ENCODE results near the gene BCAR3. TPM values are rescaled to one million over a fixed set of nuclear protein-coding genes. Genes with fewer than 3 reads are reported as not detected.
"Not testable (repeated sequence)": the region's sequence is repeated elsewhere in the genome, so short reads cannot be mapped to it uniquely, and the experiment has no call there.

The BCAR3 gene
- total RNA-seq, 1 donor from 2014 or later, result 0.61 TPM

GRCh38 chr1:93574511-93574910 lies 107.1 kb downstream of the BCAR3 start:
- H3K27ac Mint-ChIP-seq, result no peak overlapping the region
- intact Hi-C loops (cut with micrococcal nuclease), result no loop called here
- H3K36me3 Mint-ChIP-seq (ENCODE audit: low read depth), result no peaks in the 10 kb centered on the region
- no peaks in the 10 kb centered on the region for H3K4me1 Mint-ChIP-seq
- H3K9me3 Mint-ChIP-seq, result no peaks in the 10 kb centered on the region
- no peak overlapping the region for H3K4me3 Mint-ChIP-seq
- H3K27me3 Mint-ChIP-seq, result no peaks in the 10 kb centered on the region
- no peak for DNase-seq

- H3K27ac Mint-ChIP-seq, result no peak overlapping the region
- H3K4me1 Mint-ChIP-seq, result no peaks in the 10 kb centered on the region
- H3K36me3 Mint-ChIP-seq (ENCODE audit: low read depth), result no peaks in the 10 kb centered on the region
- H3K4me3 Mint-ChIP-seq, result no peak overlapping the region
- DNase-seq, result no peak
- intact Hi-C loops (cut with micrococcal nuclease), result no loop called here
- no peaks in the 10 kb centered on the region for H3K27me3 Mint-ChIP-seq
- no peaks in the 10 kb centered on the region for H3K9me3 Mint-ChIP-seq
These were observed 107.6 kb downstream of the BCAR3 start for GRCh38 chr1:93573940-93574469.

DNA sequence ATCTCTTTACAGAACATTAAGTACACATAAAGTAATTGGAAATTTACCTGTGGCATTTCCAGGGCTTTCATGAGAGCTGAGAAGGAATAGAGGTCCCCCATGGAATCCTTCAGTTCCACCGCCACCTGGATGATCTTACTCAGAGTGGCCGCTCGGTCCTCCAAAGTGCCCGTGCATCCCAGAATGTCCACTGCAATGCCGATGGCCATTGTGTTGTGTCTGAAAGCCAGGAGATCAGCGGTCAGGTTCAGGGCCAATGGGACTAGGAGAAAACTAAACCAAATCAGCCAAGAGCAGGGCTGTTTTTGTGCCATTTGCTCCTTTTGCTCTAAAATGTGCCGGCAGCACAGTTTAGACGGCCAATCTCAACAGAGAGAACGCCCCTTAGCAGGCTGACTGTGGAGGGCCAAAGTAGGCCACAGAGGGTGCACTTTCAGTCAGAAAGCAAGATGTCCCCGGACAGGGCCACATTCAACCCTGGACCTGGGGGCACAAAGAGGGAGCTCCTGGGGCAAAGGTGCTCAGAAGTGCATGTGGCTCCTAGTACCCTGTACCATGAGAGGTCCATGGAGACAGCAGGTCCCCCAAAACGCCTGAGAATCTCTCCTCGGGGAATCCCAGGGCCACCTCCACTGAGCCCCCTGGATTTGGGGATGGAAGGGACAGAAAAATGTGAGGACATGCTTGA lies 109.9 kb downstream of the BCAR3 start:
- no peak for DNase-seq
- Mint-ChIP-seq H3K36me3 (ENCODE audit: low read depth) (no peaks in the 10 kb centered on the region), H3K4me1 (no peaks in the 10 kb centered on the region), H3K9me3 (no peaks in the 10 kb centered on the region), H3K27me3 (no peaks in the 10 kb centered on the region), H3K27ac (no peak overlapping the region), H3K4me3 (no peak overlapping the region)
- intact Hi-C loops (cut with micrococcal nuclease), result no loop called here

DNA sequence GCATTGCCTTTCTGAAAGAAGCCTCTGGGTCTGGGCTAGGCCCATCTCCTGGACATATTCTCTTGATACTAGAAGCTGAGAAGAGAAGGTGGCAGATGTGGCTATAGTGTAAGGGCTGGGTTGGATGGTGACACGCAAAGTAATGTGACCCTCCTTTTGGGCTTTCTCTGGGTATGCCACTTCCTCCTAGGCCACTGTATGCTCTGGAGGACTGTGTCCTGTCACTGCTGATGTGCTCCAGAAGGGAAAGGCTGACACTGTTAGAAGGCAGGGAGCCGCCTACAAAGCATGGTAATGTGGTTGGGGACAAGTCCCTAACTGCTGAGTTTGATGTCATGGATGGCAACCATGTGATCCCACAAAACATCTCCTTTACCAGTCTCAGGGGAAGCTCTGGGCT lies 112.1 kb downstream of the BCAR3 start:
- Mint-ChIP-seq H3K27ac (no peak overlapping the region), H3K4me3 (no peak overlapping the region)

DNA sequence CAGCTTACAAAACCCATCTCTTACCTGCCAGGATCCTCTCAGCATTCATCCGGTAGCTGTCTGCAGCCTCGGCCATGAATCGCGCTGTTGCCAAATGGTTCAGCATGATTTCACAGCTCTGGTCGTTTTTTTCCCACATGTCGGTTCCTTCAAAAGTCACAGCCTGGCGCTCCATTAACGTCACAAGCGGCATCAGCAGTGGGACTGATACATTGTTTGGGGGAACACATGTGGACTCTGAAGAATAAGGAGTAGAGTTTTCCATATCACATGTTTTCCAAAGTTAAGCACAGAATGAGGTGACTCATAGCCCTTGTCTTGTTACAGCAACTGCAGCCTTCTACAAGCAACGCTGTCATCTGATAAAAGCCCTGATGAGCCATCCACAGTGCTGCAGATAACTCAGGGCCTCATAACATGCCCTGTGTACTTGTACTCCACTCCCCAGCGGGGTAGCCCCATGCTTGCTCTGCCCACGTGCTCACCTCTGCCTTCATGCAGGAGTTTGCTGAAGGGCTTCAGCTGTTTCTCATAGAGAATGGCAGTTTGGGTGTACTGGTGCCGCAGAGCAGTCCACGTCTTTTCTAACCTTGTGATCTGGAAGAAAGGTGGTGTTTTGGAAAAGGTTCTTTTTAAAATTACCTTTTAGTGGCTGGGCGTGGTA lies 114.2 kb downstream of the BCAR3 start:
- intact Hi-C loops (cut with micrococcal nuclease), result no loop called here
- DNase-seq, result no peak
- Mint-ChIP-seq H3K9me3 (no peaks in the 10 kb centered on the region), H3K27me3 (peaks cover 2% of the 10 kb centered on the region), H3K4me1 (no peaks in the 10 kb centered on the region), H3K4me3 (no peak overlapping the region), H3K36me3 (ENCODE audit: low read depth) (no peaks in the 10 kb centered on the region), H3K27ac (peak overlapping the region; percentile 34)

More for the DNA sequence above, 112.1 kb downstream of the BCAR3 start:
- no peaks in the 10 kb centered on the region for H3K36me3 Mint-ChIP-seq (ENCODE audit: low read depth)
- intact Hi-C loops (cut with micrococcal nuclease), result no loop called here
- H3K4me1 Mint-ChIP-seq, result no peaks in the 10 kb centered on the region
- H3K9me3 Mint-ChIP-seq, result no peaks in the 10 kb centered on the region
- no peak for DNase-seq
- peaks cover 2% of the 10 kb centered on the region for H3K27me3 Mint-ChIP-seq

DNA sequence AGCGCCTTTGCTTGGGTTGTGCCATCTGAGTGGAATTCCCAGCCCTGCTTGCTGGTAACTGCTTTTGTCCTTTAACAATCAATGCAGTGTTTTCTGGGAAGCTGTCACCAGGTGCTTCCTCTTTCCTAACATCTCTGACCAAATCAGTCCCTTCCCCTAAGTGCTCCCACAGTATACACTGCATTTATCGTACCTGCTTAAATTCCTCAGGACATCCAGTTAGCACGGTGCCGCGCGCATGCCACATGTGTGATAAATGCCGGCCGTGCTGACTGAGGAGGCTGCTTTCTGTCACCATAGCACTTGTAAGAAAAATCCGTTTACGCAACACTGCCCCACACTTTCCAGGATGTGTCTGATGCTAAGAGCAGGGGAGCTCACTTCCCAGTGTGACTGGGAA lies 115.4 kb downstream of the BCAR3 start:
- DNase-seq, result no peak
- Mint-ChIP-seq H3K4me1 (no peaks in the 10 kb centered on the region), H3K27me3 (peaks cover 2% of the 10 kb centered on the region), H3K4me3 (no peak overlapping the region), H3K27ac (no peak overlapping the region), H3K9me3 (no peaks in the 10 kb centered on the region), H3K36me3 (ENCODE audit: low read depth) (no peaks in the 10 kb centered on the region)
- intact Hi-C loops (cut with micrococcal nuclease), result no loop called here

DNA sequence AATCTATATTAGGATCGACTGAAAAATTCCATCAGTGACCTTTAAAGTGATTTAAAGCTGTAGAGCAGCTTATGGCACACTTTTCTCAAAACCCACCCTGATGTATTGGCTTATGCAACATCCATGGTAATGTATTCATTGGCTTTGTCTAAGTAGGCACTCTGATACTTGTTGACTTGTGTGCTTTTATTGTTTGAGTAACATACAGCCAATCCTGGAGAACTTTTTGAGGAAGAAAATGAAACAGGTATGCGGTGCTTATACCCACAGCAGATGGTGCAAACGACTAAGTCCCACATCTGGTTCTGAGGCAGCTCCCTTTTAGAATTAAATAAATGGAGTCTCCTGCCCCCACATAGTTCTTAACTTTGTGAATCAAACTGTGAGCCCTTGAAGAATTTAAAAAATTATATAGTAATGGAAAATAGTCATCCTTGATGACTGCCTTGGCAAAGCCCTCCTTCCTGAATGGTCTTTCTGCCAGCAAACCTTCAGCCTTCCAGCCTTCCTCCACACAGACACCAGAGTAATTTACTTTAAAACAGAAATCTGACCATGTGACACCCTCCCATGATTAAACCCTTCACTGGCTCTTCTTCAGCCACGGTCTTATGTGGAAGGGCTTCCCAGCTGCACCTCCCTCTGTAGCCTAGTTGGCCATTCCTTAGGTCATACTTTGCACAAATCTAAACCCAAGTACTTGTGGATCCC lies 116.0 kb downstream of the BCAR3 start:
- Mint-ChIP-seq H3K27ac (no peak overlapping the region), H3K36me3 (ENCODE audit: low read depth) (no peaks in the 10 kb centered on the region), H3K9me3 (no peaks in the 10 kb centered on the region), H3K27me3 (peaks cover 2% of the 10 kb centered on the region), H3K4me1 (no peaks in the 10 kb centered on the region), H3K4me3 (no peak overlapping the region)
- intact Hi-C loops (cut with micrococcal nuclease), result no loop called here
- no peak for DNase-seq

DNA sequence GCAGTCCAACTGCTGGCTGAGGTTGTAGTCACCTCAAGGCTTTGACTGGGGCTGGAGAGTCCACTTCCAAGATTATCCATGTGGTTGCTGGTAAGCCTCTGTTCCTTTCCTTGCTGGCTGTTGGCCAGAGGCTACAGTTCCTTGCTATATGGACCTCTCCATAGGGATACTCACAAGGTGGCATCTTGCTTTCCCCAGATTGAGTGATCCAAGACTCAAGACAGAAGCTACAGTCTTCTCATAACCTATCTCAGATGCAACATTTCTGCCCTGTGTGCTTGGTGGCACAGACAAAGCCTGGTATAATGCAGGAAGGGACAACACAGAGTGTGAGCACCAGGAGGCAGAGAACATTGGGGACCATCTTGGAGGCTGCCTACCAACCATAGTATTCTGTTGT lies 121.9 kb downstream of the BCAR3 start:
- Mint-ChIP-seq H3K4me1 (peaks cover 7% of the 10 kb centered on the region), H3K9me3 (no peaks in the 10 kb centered on the region), H3K27ac (no peak overlapping the region), H3K36me3 (ENCODE audit: low read depth) (no peaks in the 10 kb centered on the region), H3K4me3 (no peak overlapping the region), H3K27me3 (peaks cover 14% of the 10 kb centered on the region)
- no peak for DNase-seq
- intact Hi-C loops (cut with micrococcal nuclease), result no loop called here

- Mint-ChIP-seq H3K36me3 (ENCODE audit: low read depth) (no peaks in the 10 kb centered on the region), H3K27me3 (peaks cover 16% of the 10 kb centered on the region), H3K27ac (no peak overlapping the region), H3K4me3 (no peak overlapping the region), H3K9me3 (no peaks in the 10 kb centered on the region), H3K4me1 (peaks cover 8% of the 10 kb centered on the region)
- intact Hi-C loops (cut with micrococcal nuclease), result no loop called here
- no peak for DNase-seq
These were observed 122.6 kb downstream of the BCAR3 start for GRCh38 chr1:93559045-93559444.

DNA sequence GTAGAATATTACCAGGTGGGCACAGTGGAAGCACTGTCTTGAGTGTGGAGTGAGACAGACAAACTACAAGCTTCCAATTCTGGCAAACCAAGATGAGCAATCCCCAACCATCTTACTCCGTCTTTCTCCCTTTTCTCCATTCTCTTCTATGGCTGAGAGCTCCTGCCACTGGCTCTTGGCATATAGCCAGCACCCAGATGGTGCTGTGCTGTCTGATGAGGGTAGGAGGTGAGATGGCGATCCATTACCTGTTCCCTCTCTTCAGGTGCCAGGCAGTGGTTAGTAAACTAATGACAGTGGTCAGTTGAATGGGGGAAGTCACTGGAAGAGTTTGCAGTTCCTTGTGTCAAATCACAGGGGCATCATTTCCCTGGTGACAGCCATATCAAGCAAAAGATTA lies 125.3 kb downstream of the BCAR3 start:
- Mint-ChIP-seq H3K9me3 (no peaks in the 10 kb centered on the region), H3K36me3 (ENCODE audit: low read depth) (no peaks in the 10 kb centered on the region), H3K27me3 (peaks cover 31% of the 10 kb centered on the region), H3K4me1 (peaks cover 8% of the 10 kb centered on the region), H3K27ac (no peak overlapping the region), H3K4me3 (no peak overlapping the region)
- DNase-seq, result no peak
- intact Hi-C loops (cut with micrococcal nuclease), result no loop called here

GRCh38 chr1:93554883-93555872 lies 126.5 kb downstream of the BCAR3 start:
- H3K27me3 Mint-ChIP-seq, result peaks cover 34% of the 10 kb centered on the region
- no peaks in the 10 kb centered on the region for H3K36me3 Mint-ChIP-seq (ENCODE audit: low read depth)
- DNase-seq, result no peak
- H3K4me3 Mint-ChIP-seq, result no peak overlapping the region
- H3K4me1 Mint-ChIP-seq, result peaks cover 8% of the 10 kb centered on the region
- H3K27ac Mint-ChIP-seq, result no peak overlapping the region
- intact Hi-C loops (cut with micrococcal nuclease), result no loop called here
- H3K9me3 Mint-ChIP-seq, result no peaks in the 10 kb centered on the region

DNA sequence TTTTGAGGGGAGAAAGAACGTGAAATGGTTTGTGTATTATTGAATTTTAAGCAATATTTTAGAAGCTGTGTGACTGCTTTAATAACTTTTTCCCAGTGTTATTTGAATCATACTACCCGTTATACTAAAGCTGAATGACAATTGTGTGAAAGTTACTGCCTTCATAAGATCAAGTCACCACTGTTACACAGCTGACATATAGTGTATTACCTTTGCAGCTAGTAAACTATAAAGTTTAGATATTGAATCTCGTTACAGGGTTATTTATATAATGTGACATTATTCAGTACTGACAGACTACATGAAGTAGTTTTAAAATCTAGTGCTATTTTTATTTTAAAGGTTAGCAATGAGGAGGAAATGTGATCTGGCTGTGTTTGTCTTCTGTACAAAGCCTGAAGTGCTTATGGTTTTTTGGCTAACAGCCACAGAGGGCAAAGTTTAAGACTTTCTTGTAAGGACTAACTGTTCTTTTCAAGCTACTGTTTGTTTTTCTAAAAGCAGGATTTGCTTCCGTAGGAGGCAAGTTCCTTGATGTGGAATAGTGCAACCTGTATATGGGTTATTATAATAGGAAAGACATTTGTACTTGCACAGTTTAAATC lies 127.6 kb downstream of the BCAR3 start:
- H3K4me1 Mint-ChIP-seq, result not testable (repeated sequence)

More for the DNA sequence above, 127.6 kb downstream of the BCAR3 start:
- H3K27ac Mint-ChIP-seq; DNase-seq; intact Hi-C loops (cut with micrococcal nuclease); H3K36me3 Mint-ChIP-seq (ENCODE audit: low read depth); H3K9me3 Mint-ChIP-seq; H3K4me3 Mint-ChIP-seq: not testable (repeated sequence)
- peaks cover 34% of the 10 kb centered on the region for H3K27me3 Mint-ChIP-seq
